Forelimb muscle (tissue), 1 donor: ENCODE measurements around the gene VOPP1. TPM values are rescaled to one million over a fixed set of nuclear protein-coding genes. Genes with fewer than 3 reads are reported as not detected.
"Not testable (repeated sequence)": the region's sequence is repeated elsewhere in the genome, so short reads cannot be mapped to it uniquely, and the experiment has no call there.

Source experiments
- DNase-seq: peaks from one replicate; pipeline ENCODE4 v3.0.0-alpha.2; 2013; ENCODE audit warnings: low read depth
- polyA plus RNA-seq: library from polyadenylated mRNA; unstranded; fragments of 120-200 nt; gene quantifications from one replicate; pipeline ENCODE4 v1.2.1, GENCODE V29; 2013; ENCODE audit not compliant: insufficient read length

Gene VOPP1
- polyA plus RNA-seq, 1 donor, result 24.6 TPM

DNA sequence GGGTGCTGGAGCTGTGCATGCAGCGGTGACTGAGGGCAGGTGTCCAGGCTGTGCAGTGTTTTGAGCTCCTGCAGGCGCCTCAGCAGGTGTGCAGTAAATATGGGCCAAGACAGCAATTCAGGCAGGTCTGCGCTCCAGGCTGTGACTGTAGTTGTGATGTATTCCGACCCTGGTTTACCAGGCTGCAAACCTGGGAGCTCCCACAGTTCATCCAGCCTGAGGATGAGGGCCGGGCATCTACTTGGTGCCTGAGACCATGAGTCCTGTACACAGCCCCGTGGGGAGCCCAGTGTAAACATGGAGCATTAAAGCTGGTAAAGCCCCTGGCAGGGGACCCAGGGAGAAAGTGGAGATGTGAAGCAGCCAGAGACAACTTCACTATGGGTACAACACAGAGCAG, 82.8 kb downstream of the VOPP1 start:
- DNase-seq, result no peak

DNA sequence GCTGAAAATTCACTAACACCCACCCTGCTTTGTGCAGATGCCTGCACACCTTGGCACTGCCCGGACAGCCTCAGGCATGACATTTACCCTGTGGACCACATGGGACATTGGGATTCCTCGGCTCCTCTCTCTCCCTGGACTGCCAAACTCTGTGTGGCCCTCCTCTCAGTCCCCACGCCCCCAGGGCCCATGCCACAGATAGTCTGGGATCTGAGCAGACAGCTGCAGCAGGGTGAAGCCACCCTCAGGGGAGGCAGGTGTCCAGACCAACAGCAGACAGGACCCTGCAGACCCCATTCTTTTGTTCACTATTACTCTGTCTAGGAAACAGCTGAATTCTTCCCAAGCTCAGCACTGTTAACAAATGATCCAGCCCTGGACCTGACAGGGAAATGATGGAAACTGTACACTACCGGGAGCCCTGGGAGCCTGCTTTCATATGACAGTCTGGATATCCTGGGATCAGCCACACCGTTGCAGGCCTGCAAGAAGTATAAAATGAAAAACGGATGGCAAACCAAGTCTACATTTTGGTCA, 83.4 kb downstream of the VOPP1 start:
- no peak for DNase-seq

GRCh38 chr7:55488216-55488615, 84.1 kb downstream of the VOPP1 start:
- DNase-seq, result no peak

DNA sequence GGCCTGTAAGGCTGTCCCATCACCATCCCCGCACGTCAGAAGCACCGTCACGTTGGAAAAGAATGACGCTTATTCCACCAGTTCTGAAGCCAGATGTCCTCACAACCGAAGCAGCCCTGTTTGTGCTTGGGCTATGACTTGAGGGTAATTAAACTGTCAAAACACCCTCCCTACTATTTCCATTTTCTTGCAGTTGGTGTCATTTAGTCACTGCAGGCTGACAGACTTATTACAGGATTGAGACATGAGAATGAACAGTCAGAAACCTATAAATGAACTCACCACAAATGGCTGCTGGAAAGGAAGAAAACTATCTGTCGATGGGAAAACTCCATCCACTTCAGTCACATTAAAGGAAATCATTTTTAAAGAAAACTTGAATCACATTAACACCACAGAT, 85.3 kb downstream of the VOPP1 start:
- DNase-seq, result no peak

GRCh38 chr7:55486192-55486590, 86.1 kb downstream of the VOPP1 start:
- no peak for DNase-seq

DNA sequence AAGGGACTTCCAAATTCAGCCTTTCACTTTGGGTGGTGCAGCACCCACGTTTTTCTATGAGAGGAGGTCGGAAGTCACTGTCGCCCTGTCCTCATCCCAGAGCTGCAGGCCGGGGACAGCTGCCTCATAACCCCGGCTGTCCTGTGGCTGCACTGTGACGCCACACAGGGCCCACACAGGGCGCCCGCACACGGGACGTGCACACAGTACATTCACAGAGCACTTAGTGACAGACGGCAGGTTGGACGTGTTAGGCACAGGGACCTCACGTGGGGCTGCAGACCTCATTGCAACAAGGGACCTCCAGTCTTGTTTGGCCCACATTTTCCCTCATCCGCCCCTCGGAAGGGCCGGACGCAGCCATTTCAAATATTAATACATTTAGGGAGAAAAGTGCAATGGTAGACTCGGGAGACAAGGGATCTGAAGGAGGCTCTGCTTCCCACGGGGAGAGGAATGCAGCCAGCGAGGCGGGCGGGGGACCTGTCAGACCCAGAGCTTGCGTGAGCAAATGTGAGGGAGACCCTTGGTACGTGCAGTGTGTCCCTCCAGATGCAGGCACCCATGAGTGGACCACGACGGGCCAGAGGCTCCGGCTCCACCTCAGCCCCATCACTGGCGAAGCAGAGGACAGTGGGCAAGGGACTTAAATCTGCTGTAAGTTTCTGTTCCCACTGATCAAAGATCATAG, 86.7 kb downstream of the VOPP1 start:
- no peak for DNase-seq

GRCh38 chr7:55484834-55485233, 87.5 kb downstream of the VOPP1 start:
- no peak for DNase-seq

DNA sequence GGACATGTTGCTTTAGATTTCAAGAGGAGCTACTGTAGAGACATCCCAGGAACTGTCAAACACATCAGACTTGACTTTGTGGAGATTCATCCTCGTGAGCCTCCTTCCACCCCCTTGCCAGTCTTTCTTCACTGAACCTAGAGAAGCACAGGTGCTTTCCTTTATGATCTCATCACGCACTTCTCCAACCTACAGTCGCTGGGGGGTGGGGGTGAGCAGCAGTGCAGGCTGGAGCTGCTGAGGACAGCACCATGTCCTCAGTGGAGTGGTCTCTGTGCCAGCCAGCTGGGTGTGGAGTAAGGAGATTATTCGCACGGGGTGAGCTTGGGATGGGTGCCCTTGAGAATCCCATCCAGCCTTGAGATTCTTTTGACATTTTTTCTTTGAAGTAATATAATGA, 88.1 kb downstream of the VOPP1 start:
- DNase-seq, result no peak

- DNase-seq, result no peak
These were observed 89.3 kb downstream of the VOPP1 start for GRCh38 chr7:55483046-55483445.

DNA sequence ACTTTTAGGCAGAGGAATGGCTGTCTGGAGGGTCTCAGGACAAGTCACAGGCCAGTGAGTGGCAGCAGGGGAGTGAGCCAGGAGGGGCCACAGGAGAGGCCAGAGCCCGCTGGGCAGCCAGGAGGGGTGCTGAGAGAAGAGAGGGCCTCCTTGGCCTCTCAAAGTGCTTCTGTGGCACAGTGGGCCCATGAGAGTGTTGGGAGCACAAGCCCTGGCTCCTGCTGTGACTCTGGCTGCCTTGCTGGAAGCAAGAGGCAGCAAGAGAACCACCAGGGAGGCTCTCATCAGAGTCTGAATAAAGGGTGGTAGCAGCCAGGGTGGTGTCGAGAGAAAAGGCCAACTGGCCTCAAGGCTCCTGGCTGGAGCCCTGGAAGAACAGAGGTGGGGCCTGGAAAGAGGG, 91.1 kb downstream of the VOPP1 start:
- no peak for DNase-seq

- DNase-seq, result no peak
These were observed 93.6 kb downstream of the VOPP1 start for GRCh38 chr7:55478700-55479099.

- no peak for DNase-seq
These were observed 94.4 kb downstream of the VOPP1 start for GRCh38 chr7:55477781-55478374.

- no peak for DNase-seq
These were observed 95.2 kb downstream of the VOPP1 start for GRCh38 chr7:55476852-55477780.

GRCh38 chr7:55475855-55476803, 96.2 kb downstream of the VOPP1 start:
- DNase-seq, result no peak

DNA sequence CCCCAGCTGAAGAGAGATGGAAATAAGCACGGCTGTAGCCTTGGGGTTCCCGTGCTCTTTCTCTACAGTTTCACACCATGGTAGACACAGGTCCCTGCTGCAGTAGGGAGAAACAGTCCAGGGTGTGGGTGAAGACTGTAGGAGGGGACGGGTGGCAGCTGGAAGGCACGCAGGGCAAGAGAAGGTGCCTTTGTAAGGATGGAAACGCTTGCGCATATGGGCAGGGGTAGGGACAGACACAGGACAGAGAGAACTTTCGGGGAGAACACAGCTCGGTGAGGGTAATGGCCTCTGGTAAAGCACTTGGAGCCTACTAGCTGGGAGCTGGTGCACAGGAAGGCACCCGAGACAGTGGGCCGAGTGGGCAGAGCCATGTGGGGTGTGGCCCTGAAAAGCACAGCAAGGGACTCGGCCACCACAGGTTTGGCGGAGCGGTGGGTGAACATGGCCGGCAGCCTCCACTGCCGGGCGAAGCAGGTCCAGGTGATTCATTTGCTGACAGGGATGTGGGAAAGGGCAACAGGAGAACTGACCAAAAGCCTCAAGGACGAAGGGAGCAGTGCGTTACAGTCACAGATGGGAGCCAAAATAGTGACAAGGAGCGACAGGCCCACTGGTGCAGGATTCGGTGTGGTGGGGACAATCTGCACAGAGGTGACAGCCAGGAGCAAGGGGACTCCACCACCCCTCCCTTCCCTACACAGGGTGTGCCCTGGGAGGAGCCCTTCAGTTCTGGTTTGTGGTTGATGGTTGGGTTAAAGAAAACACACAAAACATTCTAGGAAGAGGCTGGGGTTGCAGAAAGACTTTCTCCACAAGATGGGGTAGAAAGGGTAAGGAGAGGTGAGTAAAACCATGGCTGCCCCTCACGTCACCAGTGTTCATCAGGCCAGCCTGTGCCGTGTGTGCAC, 97.1 kb downstream of the VOPP1 start:
- DNase-seq, result no peak

GRCh38 chr7:55473932-55474331, 98.4 kb downstream of the VOPP1 start:
- DNase-seq, result no peak

- no peak for DNase-seq
These were observed 99.2 kb downstream of the VOPP1 start for GRCh38 chr7:55472928-55473725.

DNA sequence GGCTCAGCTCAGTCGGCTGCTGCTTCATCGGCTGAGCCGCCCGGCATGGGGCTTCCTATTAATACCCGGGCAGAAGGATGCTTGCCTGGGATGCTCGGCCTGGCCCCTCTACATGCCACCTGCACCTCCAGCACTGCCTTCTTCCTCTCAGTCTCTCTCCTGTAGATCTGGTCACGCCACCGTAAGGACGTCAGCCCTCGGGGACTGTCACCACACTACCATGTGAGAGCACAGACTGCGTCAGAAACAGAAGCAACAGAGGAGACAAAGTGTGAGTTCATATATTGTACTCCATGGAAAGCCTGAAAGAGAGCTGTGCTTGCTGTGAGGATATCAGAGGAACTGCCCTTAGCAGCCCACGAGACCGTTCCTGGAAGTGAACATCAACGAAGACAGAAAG, 99.9 kb downstream of the VOPP1 start:
- DNase-seq, result not testable (repeated sequence)

- not testable (repeated sequence) for DNase-seq
These were observed 100.7 kb downstream of the VOPP1 start for GRCh38 chr7:55471594-55471993.
